ENCODE data around the gene RTF2.

RTF2 gene

DNA sequence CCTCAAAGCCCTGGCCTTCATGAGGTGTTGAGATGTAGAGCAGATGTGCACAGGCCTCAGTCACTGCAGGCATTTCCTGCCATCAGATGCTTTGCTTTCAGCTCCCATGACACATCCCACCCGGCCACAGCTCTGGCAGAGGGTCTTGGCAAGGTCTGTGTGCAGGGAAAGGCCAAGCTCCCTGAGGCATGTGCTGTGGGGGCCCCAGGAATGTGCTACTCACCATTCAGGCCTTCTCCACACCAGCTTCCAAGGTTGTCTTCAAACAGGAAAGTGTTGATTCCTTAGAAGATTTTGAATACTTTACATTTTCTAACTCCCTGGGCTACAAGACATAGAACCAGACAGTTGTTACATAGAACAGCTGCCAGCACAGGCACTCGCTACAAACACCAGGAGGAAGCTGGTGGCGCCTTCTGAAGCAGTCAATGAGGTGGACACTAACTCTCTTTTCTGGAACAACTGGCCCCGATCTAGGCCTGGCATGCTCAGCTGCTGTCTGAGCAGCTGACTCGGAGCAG, 28.6 kb upstream of the RTF2 start:
- no peak for DNase-seq (ENCODE audit: low spot score)

DNA sequence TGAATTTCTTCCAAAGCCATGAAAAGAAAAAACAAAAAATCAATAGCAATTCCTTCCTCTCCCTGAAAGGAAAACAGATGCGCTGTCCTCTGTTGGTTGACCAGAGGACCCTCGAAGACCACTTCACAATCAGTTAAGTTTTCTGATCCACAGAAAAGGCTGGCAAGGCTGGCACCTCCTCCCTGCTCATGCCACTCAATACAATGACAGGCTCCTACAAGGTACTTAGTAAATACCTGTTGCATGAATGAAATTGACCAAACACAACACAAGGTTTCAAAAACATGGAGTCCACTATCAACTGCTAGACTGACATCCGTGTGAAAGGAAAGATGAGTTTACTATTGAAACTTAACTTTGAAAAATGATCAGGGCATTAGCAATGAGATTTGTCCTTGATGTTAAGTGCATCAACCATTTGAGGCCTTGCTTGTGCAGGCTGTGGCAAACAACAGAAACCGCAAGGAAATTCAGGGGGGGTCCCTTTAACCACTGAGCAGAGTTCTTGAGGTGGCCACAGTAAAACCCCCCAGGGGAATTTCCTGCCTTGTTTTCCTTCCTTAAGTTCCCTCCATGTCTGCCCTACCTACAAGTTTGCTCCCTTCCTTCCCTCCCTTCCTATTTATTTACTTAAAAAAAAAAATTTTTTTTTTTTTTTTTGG, 27.9 kb upstream of the RTF2 start:
- DNase-seq (ENCODE audit: low spot score): peak; percentile 71

DNA sequence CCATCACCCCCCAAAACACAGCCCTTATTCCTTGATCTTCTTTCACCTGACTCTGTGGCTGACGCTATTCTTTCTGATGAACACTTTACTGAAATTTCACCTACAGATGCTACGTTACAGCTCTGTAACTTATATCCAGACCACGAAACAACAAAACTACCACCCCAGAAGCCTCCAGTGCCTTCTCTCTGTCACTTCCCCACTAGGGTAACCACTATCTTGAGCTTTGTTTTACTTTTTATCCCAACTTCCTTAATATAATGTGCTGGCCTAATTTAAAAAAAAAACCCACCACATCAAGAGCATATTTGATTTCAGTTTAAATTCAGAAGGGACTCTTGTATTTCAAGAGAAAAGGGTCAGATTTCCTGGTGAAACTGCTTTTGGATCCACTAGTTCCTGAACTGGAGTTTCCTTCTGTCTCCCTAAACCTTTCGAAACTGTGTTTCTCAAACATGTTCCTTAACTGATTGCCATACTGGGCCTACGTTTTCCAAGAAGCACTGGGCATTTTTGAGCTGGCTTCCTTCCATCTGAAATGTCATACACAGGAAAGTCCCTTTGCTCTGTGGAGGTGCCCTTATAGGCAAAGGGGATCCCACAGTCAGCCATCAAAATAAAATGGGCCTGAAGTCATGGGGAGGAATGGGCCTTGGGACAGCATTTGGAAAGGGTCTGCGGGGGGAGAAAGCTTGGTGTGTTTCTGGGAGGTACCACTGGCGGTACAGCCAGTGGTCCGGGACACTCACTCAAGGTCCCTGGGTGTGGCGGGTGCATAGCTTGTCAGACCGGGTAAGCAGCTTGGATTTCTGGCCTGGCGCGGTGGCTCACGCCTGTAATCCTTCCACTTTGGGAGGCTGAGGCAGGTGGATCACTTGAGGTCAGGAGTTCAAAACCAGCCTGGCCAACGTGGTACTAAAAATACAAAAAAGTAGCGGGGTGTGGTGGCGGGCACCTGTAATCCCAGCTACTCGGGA, 25.8 kb upstream of the RTF2 start:
- no peak for DNase-seq (ENCODE audit: low spot score)

DNA sequence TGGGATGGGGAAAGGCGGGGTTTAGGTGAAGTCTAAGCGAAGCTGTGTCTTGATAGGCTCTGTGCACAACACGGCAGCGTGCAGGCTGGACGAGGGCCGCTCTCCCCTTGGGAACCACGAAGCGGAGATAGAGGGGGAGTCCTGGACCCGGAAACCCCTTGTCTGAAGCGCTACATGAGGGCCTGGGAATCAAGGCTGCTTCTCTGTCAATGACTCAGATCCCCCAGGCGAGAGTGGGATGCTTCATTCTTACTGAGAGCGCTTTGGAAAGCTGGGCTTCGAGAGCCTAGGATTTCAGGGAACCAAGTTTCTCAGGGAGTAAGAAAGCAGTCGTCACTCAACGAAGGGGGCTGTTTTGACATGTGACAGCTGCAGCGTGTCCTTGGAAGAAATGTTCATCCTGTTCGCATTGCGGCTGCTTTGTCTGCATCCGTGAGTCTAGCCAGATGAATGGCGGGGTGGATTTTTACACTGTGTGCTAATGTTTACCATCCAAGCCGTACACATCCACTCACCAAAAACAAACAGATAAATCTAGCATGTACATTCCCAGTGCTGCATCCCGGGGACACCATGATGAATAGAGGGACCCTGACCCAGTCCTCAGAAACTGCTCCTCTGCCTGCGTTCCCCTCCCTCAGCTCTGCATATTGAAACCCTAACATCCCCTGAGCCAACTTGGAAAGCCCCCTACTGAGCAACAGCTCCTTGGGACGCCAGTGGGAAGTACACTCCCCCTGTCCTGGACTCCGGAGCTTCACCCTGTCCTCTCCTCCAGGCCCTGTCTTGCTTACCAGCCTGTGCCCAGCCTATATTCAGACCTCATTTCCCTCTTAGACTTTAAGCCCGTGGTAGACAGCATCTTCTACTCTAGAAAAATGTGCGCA, 24.5 kb upstream of the RTF2 start:
- no peak for DNase-seq (ENCODE audit: low spot score)

DNA sequence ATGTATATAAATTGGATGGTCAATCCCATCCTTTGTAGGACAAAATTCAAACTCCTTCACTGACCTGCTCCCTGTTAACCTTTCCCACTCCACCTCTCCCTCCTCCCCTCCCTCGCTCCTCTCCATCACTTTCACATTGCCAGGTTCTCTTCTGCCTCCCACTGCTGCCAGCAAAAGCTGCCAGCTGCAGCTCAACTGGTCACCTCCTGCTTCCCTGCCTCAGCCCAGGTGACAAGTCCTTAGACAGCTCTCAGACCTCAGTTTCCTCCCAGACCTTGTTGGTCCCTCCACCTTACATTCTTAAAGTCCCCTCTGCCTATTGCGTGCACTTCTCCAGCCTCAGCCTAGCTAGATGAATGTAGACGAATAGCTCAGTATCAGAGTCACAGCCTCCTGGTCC, 23.3 kb upstream of the RTF2 start:
- no peak for DNase-seq (ENCODE audit: low spot score)

DNA sequence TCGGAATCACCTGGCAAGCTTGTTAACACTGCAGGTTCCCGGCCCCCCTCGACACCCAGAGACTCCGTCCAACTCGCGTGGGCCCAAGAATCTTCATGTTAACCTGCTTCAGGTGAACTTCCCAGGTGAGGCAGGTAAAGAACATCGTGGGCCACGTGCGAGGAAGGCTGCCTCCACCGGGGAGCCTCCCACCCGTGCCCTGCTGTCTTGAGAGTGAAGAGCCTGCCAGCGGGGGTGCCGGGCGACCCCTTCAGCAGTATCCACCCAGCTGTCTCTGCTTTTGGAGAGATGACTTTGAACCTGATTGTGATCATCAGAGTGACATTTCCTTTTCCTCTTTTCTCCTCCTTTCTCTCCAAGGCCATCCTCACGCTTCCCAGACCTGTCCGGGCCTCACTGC, 22.9 kb upstream of the RTF2 start:
- DNase-seq (ENCODE audit: low spot score): no peak

DNA sequence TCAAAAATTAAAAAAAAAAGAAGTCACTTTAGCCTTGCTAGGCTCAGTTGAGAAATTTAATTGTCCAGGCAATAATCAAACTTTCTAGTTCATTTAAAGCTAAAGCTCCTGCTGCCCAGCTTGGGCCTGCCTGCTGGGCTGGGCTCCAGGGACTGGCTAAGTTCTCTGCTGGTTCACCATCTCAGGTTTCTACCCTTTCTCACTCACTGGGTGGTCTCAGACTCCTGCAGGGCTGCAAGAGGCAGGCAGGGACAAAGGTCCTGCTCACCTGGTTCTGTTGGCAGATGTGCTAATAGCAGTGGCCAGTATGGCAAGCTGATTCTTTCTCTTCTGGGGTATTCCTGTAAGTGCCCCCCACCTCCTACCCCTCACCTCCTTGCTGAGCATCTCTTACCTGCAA, 21.2 kb upstream of the RTF2 start:
- no peak for DNase-seq (ENCODE audit: low spot score)

DNA sequence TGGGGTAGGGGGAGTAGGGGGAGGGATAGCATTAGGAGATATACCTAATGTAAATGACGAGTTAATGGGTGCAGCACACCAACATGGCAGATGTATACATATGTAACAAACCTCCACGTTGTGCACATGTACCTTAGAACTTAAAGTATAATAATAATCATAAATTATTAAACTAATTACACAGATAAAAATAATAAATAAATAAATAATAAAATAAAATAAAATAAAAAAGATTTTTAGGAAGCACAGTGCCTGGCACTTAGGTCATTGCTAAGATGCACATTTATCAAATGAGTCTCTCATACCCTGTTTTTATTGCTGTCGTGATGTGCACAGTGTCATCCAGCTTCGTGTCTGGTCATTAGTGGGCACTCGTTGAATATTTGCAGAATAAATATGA, 19.0 kb upstream of the RTF2 start:
- DNase-seq (ENCODE audit: low spot score): no peak

DNA sequence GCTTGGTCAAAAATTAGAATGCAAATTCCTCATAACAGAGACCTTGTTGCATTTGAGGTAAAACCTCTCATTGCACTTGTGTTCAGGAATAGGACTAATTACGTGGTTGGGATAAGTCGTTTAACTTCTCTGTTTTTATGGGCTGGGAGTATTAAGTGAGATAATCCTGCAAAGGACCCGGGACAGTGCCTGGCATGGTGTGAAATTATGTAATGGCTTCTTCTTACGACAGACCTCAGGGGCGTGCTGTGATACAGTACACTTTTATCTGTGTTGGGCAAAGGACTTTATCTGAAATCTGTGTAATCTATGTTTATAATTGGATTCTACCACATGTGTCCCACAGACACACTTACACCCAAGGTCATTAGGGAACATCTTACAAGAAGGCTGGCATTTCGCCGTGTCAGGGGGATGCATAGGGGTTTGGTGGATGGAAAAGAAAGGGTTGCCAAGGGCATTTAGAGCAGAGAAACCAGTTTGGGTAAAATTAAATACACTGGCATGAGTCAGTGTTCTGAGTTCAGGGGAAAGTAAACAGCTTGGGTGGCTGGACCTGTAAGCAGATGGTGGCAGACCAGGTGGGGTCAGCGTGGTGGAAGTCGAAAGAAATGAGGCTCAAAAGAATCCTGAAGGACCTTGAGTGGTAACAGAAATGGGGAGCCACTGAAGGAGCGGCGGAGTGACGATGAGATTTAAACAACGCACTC, 17.2 kb upstream of the RTF2 start:
- no peak for DNase-seq (ENCODE audit: low spot score)

DNA sequence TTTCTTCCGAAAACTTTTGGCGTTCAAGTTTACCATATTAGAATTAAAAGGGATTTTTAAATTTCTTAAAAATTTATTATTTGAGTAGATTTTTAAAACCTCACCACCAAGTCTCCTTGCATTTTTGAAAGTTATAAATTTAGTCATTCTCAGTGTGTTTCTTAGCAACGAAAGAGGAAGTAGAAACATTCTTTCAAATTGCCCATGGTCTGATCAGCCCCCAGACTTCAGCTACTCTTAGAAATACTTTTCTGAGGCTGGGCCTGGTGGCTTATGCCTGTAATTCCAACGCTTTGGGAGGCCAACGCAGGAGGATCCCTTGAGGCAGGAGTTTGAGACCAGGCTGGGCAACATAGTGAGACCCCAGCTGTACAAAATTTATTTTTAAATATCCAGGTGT, 15.1 kb upstream of the RTF2 start:
- no peak for DNase-seq (ENCODE audit: low spot score)

DNA sequence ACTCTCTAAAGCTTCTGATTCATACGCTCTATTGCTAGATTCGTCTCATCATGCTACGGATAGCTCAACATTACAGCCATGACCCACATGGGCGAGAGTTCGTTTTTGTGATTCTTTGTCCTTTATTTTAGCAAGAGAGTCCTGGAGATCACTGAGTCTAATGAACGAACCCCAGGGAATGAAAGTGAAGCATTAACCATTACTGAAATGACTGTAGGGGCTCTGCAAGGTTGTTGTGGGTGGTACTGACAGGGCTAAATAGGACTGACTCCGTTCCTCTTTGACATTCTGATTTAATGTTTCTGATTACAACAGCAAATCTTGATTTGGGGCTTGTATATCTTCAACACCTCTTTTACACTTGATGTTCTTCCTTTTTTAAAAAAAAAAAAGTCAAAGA, 13.7 kb upstream of the RTF2 start:
- DNase-seq (ENCODE audit: low spot score): no peak

DNA sequence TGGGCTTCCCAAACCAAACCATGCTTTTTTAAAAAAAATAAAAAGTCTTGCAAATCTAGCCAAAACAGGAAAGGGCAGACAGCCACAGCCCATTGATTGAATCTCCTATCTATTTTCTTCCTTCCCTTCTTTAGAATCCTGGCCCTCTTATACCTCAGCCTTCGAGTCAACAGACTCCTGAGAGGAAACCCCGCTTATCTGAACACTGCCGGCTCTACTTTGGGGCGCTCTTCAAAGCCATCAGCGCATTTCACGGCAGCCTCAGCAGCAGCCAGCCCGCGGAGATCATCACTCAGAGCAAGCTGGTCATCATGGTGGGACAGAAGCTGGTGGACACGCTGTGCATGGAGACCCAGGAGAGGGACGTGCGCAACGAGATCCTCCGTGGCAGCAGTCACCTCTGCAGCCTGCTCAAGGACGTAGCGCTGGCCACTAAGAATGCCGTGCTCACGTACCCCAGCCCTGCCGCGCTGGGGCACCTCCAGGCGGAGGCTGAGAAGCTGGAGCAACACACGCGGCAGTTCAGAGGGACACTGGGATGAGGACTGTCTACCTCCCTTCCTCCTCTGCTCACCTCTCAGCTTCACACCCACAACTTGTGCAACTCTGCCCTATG, 10.1 kb upstream of the RTF2 start:
- no peak for DNase-seq (ENCODE audit: low spot score)

DNA sequence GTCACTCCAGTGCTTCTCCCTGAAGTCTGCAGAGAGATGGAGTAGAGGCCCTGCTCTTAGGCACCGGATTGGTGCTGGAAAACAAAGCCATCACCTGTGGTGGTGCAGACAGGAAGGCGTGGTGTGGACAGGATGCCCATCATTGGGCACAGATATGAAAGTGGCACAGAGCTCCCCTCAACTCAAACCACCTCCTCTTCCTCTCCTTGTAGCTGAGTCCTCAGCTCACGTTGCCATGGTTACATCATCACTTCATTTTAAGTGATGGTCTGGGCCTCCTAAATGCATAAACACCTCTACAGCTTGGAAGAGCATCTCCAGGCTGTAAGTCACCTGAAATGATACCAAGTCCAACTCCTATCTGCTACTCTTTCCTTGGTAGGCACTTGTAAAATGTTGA, 8.0 kb upstream of the RTF2 start:
- peak; percentile 62 for DNase-seq (ENCODE audit: low spot score)

DNA sequence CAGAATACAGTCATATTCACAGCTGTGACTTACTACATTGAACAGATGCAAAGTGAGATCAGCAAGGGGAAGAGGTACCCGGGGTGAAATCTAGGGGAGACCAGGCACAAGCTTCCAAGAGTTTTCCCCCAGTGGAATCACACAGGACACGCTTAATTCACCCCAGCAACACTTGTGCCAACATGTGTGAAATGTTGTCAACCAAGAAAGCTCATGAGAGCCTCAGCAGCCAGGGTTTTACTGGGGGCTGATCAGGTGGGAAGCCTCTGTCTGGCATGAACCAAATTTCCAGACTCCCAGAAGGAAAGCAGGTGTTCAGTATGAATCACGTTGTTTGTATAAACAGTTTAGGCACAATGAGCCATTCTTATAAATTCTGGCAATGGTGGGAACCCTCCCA, 6.9 kb upstream of the RTF2 start:
- no peak for DNase-seq (ENCODE audit: low spot score)

DNA sequence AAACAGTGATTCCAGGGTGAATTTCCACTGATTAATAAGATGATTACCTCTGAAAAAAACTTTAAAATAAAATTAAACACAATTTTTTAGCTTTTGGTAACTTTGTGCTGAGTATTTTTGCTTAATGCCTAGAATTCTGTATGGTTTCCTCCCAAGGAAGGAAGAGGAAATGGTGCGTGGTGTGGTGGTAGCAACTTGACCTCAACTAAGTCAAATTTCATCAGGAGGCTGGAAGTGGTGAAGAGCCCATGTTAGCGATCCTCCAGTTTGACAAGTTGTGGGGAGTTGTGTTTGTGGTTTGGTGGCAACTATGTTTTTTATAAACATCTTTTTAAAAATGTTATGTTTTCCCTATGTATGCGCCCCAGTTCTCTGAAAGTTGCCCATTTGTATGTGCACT, 5.0 kb upstream of the RTF2 start:
- DNase-seq (ENCODE audit: low spot score): peak; percentile 33

DNA sequence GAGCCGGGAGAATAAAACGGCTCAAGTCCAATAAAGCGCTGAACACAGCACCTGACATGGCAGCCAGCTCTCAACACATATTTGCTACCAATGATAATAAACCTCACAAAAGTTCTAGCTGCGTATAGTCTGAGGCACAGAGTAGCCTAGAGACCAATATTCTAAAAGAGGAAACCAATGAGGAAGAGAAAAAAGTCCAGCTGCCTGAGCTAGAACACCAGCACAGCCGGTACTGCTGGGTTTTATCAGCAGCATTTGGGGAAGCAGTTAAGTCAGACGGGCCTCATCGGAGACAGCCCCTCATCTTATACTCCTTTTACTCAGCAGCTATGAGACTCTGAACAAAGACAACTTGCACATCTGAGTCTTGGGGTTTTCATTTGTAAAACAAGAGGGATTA, 2.4 kb upstream of the RTF2 start:
- DNase-seq (ENCODE audit: low spot score): no peak

DNA sequence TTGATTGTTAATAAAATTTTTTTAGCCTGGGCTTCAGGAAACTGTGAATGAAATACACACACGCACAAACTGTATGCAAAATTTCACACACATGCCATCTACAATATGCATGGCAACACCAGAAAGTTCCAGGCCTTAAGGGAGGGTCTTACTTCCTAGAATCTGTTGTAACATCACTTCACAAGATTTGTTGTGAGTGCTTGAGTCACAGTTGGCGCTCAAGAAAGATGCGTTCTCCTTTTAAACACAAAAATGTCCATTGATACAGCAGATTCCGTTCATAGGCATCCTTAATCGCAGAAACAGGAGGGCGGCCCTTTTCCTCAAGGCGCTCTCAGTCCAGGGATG, 485 bp upstream of the RTF2 start:
- no peak for DNase-seq (ENCODE audit: low spot score)

DNA sequence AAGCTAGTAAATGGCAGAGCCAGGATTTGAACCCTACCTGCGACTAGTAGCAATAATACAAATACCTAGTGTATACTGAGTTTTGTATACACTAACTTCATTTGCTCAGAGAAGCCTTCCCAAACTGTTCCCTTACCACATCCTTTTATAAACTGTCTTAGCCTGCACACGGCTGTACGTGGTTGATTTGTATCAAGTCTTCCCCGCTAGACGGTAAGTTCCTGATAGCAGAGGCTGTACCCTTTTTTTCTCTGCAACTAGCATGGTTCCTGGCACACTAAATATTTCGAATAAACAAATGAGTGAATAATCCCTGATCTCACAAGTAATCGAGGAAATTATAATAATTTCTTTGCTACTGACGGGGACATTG, 636 bp downstream of the RTF2 start:
- no peak for DNase-seq (ENCODE audit: low spot score)

DNA sequence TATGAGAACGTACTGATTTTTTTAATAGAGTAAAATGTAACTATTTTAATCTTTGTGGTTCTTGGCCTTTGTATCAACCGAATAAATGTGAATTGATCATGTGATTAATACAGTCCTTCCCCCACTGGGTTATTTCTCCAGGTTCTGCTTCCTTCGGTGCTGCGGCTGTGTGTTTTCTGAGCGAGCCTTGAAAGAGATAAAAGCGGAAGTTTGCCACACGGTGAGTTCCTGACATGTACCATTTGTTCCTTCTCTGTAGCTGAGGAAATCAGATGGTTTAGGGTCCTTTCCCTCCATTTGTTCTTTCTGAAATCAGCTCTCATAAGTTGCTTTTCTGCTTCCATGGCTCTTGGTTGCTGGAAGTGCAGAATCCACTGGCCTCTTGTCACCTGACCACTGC, 15.5 kb downstream of the RTF2 start:
- peak; percentile 20 for DNase-seq (ENCODE audit: low spot score)

DNA sequence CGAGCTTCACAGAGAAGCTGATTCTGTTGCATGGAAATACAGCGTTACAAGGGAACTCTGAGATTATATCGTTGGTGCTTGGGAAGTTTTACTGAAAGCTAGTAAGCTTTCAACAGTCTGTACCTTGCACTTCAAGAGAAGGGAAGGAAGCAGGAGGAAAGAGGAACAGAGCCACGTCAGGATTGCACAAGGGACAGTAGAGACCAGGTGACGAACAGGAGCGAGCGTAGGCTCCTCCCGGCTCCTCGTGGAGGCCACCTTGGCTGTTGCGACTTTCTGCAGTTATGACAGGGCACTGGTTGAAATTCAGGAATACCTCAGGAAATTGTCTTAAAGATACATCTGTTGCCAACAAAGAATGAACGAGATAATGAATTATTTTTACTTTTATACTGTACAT, 18.8 kb downstream of the RTF2 start:
- DNase-seq (ENCODE audit: low spot score): no peak

DNA sequence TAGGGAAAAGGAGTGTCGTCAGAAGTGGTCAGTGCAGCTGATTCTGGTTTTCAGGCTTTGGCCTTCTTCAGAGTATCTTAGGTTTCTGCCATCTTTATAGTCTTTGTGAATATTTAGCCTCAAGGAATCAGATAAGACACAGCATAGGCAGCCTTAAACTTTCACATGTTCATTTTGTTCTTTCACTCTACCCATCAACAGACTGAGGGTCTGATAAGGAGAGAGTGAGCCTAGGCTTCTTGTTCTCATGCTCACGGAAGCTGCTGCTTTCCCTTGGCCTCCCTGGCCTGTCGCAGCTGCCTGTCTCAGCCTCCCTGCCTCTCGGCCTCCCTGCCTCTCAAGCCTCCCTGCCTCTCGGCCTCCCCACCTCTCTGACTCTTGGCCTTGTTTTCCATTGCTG, 20.1 kb downstream of the RTF2 start:
- no peak for DNase-seq (ENCODE audit: low spot score)
